Measurements from ENCODE around the gene RTEL1. TPM values are rescaled to one million over a fixed set of nuclear protein-coding genes. Genes with fewer than 3 reads are reported as not detected.
"Not testable (repeated sequence)": the region's sequence is repeated elsewhere in the genome, so short reads cannot be mapped to it uniquely, and the experiment has no call there.

RTEL1 gene
- total RNA-seq, 1 experiment from 2014 or later: 26.1 TPM

DNA sequence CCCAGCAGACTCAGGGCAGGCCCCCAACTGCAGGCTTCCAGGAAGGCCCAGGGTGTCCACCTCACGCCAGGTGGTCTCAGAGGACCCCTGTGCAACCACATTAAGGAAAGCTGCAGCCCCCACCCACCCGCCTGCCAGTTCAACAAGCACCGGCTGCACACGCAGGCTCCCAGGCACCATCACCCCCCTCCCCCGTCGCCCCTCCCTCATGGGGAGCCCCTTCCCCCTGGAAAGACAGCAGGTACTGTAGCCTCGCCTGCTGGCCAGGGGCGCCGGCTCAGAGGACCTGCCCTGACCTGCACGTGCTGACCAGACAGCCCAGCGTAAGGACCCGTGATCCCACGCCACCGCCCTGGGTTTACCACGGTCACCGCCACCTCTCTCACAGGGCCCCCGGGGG is 17.4 kb upstream of the RTEL1 start:
- CTCF ChIA-PET: interaction anchor here (0.6 kb wide), 1 partner anchor 316 kb away, joined by 7 read pairs; the partner anchor contains the start of gene UCKL1
- BruUV-seq (replicated peaks); H3K27me3 ChIP-seq (ENCODE audit: control insufficient read depth, insufficient read depth, low read length); in situ Hi-C loops (cut with HindIII; ENCODE audit: low pct_unique_long_range_greater_than_20kb, low sequenced_read_pairs); H3K9me3 ChIP-seq (ENCODE audit: control insufficient read depth, insufficient read depth, low read depth, low read length); intact Hi-C loops (cut with micrococcal nuclease; ENCODE audit: unreplicated experiment); ATAC-seq; H3K27ac ChIP-seq (ENCODE audit: low read length); H3K4me3 ChIP-seq (ENCODE audit: low read depth in 2 of 2, low read length in 2 of 2); H3K4me1 ChIP-seq (ENCODE audit: control insufficient read depth, insufficient read depth, low read length); DNase-seq (ENCODE audit: low read depth, low spot score); H3K36me3 ChIP-seq (ENCODE audit: control insufficient read depth, insufficient read depth, low read length): not testable (repeated sequence)
- POLR2A ChIA-PET: interaction anchor here (0.6 kb wide), 2 partner anchors 18 to 21 kb away, joined by 3 to 4 read pairs; no protein-coding TSS in a partner anchor

- POLR2A ChIA-PET: interaction anchor here (0.6 kb wide), 3 partner anchors 17 to 41 kb away, joined by 3 to 16 read pairs (median 4); no protein-coding TSS in a partner anchor
- Histone ChIP-seq H3K27ac (ENCODE audit: low read length) (no peak overlapping the region), H3K36me3 (ENCODE audit: control insufficient read depth, insufficient read depth, low read length) (no peaks in the 10 kb centered on the region), H3K4me1 (ENCODE audit: control insufficient read depth, insufficient read depth, low read length) (peaks cover 6% of the 10 kb centered on the region), H3K27me3 (ENCODE audit: control insufficient read depth, insufficient read depth, low read length) (no peaks in the 10 kb centered on the region), H3K4me3 (ENCODE audit: low read depth in 2 of 2, low read length in 2 of 2) (peak overlapping the region; percentile 30 to 47), H3K9me3 (ENCODE audit: control insufficient read depth, insufficient read depth, low read depth, low read length) (no peaks in the 10 kb centered on the region)
- no TSS peak for BruUV-seq (replicated peaks)
- no peak for DNase-seq (ENCODE audit: low read depth, low spot score)
- CTCF ChIA-PET: interaction anchor here (0.7 to 2.4 kb wide), 6 partner anchors 8 to 103 kb away, joined by 3 to 12 read pairs (median 6); partner anchors contain the start of genes PTK6, RTEL1 and STMN3
- in situ Hi-C loops (cut with HindIII; ENCODE audit: low pct_unique_long_range_greater_than_20kb, low sequenced_read_pairs) (no loop called here), intact Hi-C loops (cut with micrococcal nuclease; ENCODE audit: unreplicated experiment) (no loop called here)
- ATAC-seq: peak; percentile 54
- no peak for TF ChIP-seq TCF7L2 (IDR thresholded peaks at IDR 0.05; ENCODE audit: low read depth, low read length)
- no peak for TF ChIP-seq CTCF (IDR thresholded peaks at IDR 0.05)
- no peak for TF ChIP-seq POLR2AphosphoS5 (IDR thresholded peaks at IDR 0.05; ENCODE audit: low read depth, low read length)
- no peak for TF ChIP-seq SIN3A (IDR thresholded peaks at IDR 0.05; ENCODE audit: borderline replicate concordance, insufficient read depth, low read depth, low read length)
- no peak for TF ChIP-seq REST (IDR thresholded peaks at IDR 0.05; ENCODE audit: insufficient read depth in 1 of 2, low read depth in 2 of 2, low read length in 1 of 2)
These were observed 16.8 kb upstream of the RTEL1 start for GRCh38 chr20:63641146-63641791.

Data from Panc1 (cell line).